Chondrocyte (in vitro differentiated cells): Measurements from ENCODE around the gene ACSF2. TPM values are rescaled to one million over a fixed set of nuclear protein-coding genes. Genes with fewer than 3 reads are reported as not detected.

Experiments
- DNase-seq: peaks from one replicate; pipeline ENCODE4 v3.0.0; 2021; ENCODE audit warnings: mixed read lengths, low spot score
- H3K27ac Mint-ChIP-seq: one replicate; pipeline ENCODE4 v1.8.0; 2021; ENCODE audit warnings: mild to moderate bottlenecking, moderate library complexity, mixed read lengths; ENCODE audit not compliant: unreplicated experiment
- H3K27me3 Mint-ChIP-seq: 2 replicates; pipeline ENCODE4 v1.8.0; 2021; ENCODE audit warnings: low read depth, mixed read lengths
- H3K36me3 Mint-ChIP-seq: 2 replicates; pipeline ENCODE4 v1.8.0; 2021; ENCODE audit warnings: low read depth, mixed read lengths
- H3K4me1 Mint-ChIP-seq: 2 replicates; pipeline ENCODE4 v1.8.0; 2021; ENCODE audit warnings: low read depth, mild to moderate bottlenecking, mixed read lengths
- H3K4me3 Mint-ChIP-seq: one replicate; pipeline ENCODE4 v1.8.0; 2021; ENCODE audit warnings: mild to moderate bottlenecking, moderate library complexity, mixed read lengths; ENCODE audit not compliant: unreplicated experiment
- H3K9me3 Mint-ChIP-seq: 2 replicates; pipeline ENCODE4 v1.8.0; 2021; ENCODE audit warnings: low read depth, mixed read lengths
- total RNA-seq: library from RNA; stranded (reverse); gene quantifications from 3 replicates; pipeline ENCODE4 v1.2.1, GENCODE V29; 2021
- TF ChIP-seq, protein P1 (sequence below): fragments of 200-600 bp; sonication (generic); IDR thresholded peaks from 2 replicates; pipeline ENCODE4 v1.5.0; 2021; ENCODE audit warnings: antibody characterized with exemption, mild to moderate bottlenecking, moderate library complexity

The ACSF2 gene
- total RNA-seq, 1 donor from 2014 or later: 17.4 TPM

- no peaks in the 10 kb centered on the region for H3K9me3 Mint-ChIP-seq
- H3K27ac Mint-ChIP-seq: no peak overlapping the region
- peaks cover 2% of the 10 kb centered on the region for H3K36me3 Mint-ChIP-seq
- no peaks in the 10 kb centered on the region for H3K27me3 Mint-ChIP-seq
- H3K4me1 Mint-ChIP-seq: no peaks in the 10 kb centered on the region
- no peak overlapping the region for H3K4me3 Mint-ChIP-seq
- DNase-seq: no peak
- TF ChIP-seq, protein P1, sequence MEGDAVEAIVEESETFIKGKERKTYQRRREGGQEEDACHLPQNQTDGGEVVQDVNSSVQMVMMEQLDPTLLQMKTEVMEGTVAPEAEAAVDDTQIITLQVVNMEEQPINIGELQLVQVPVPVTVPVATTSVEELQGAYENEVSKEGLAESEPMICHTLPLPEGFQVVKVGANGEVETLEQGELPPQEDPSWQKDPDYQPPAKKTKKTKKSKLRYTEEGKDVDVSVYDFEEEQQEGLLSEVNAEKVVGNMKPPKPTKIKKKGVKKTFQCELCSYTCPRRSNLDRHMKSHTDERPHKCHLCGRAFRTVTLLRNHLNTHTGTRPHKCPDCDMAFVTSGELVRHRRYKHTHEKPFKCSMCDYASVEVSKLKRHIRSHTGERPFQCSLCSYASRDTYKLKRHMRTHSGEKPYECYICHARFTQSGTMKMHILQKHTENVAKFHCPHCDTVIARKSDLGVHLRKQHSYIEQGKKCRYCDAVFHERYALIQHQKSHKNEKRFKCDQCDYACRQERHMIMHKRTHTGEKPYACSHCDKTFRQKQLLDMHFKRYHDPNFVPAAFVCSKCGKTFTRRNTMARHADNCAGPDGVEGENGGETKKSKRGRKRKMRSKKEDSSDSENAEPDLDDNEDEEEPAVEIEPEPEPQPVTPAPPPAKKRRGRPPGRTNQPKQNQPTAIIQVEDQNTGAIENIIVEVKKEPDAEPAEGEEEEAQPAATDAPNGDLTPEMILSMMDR: no peak
Observed at GRCh38 chr17:50451943-50452629, 26.1 kb downstream of the ACSF2 start.

DNA sequence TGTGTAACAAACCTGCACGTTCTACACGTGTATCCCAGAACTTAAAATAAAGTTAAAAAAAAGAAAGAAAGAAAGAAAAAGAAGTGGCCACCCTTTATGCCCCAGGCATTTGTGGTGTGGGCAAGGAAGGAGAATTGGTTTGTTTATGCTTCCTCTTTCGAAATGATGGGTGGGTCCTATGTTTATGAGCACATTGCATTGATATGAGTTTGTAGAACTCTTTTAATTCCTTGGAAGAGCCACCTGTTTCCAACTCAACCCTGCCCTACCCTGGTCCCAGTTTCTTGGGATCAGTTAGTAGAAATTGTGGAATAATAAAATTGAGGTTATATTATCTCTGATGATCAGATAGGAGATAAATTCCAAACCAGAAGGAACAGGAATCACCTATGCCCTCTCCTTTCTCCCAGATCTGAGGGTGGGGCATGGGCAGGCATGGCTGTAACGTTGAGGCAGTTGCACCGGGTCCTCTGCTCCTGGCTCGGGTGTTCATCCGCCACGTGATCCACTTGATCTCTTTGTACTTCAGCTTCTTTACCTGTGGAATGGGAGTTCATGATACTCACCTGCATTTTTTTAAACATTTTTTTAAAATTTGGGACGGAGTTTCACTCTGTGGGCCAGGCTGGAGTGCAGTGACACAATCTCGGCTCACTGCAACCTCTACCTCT, 26.7 kb downstream of the ACSF2 start:
- H3K36me3 Mint-ChIP-seq: peaks cover 2% of the 10 kb centered on the region
- H3K9me3 Mint-ChIP-seq: no peaks in the 10 kb centered on the region
- no peaks in the 10 kb centered on the region for H3K27me3 Mint-ChIP-seq
- no peak overlapping the region for H3K27ac Mint-ChIP-seq
- TF ChIP-seq, protein P1: no peak
- DNase-seq: no peak
- no peaks in the 10 kb centered on the region for H3K4me1 Mint-ChIP-seq
- H3K4me3 Mint-ChIP-seq: no peak overlapping the region

DNA sequence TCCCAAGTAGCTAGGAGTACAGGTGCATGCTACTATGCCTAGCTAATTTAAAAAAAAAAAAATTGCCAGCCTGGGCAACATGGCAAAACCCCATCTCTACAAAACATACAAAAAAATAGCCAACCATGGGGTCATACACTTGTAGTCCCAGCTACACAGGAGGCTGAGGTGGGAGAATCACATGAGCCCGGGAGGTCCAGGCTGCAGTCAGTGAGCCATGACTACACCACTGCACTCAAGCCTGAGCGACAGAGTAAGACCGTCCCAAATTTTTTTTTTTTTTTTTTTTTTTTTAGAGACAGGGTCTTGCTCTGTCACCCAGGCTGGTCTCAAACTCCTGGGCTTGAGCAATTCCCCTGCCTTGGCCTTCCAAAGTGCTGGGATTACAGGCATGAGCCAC, 27.9 kb downstream of the ACSF2 start:
- no peaks in the 10 kb centered on the region for H3K4me1 Mint-ChIP-seq
- H3K36me3 Mint-ChIP-seq: peaks cover 2% of the 10 kb centered on the region
- H3K4me3 Mint-ChIP-seq: no peak overlapping the region
- H3K9me3 Mint-ChIP-seq: no peaks in the 10 kb centered on the region
- H3K27ac Mint-ChIP-seq: no peak overlapping the region
- no peak for DNase-seq
- TF ChIP-seq, protein P1: no peak
- H3K27me3 Mint-ChIP-seq: no peaks in the 10 kb centered on the region

DNA sequence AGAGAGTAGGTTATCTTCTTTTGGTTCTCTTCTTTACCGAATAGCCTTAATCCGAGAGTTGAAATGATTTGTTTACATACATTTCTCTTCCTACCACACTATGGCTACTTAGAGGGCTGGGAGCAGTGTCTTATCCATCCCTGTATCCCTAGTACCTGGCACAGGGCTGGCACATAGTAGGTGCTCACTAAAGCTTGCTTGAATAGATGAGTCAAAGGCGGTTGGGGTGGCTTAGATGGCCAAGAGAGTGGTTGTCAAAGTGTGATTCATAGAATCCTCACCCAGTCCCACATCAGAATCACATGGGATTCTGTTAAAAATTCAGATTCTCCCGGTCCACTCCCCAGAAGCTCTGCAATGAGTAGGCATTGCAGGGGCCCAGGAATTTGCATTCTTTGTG, 31.6 kb downstream of the ACSF2 start:
- no peak overlapping the region for H3K27ac Mint-ChIP-seq
- DNase-seq: no peak

GRCh38 chr17:50458270-50458669, 32.3 kb downstream of the ACSF2 start:
- H3K27ac Mint-ChIP-seq: no peak overlapping the region
- no peaks in the 10 kb centered on the region for H3K4me1 Mint-ChIP-seq
- TF ChIP-seq, protein P1: no peak
- DNase-seq: no peak
- peaks cover 2% of the 10 kb centered on the region for H3K36me3 Mint-ChIP-seq
- H3K27me3 Mint-ChIP-seq: no peaks in the 10 kb centered on the region
- no peak overlapping the region for H3K4me3 Mint-ChIP-seq
- H3K9me3 Mint-ChIP-seq: no peaks in the 10 kb centered on the region

More for the DNA sequence above, 31.6 kb downstream of the ACSF2 start:
- peaks cover 2% of the 10 kb centered on the region for H3K36me3 Mint-ChIP-seq
- H3K9me3 Mint-ChIP-seq: no peaks in the 10 kb centered on the region
- no peak overlapping the region for H3K4me3 Mint-ChIP-seq
- no peaks in the 10 kb centered on the region for H3K27me3 Mint-ChIP-seq
- no peaks in the 10 kb centered on the region for H3K4me1 Mint-ChIP-seq
- TF ChIP-seq, protein P1: no peak
